Measurements from ENCODE around the gene MUC5AC. TPM values are rescaled to one million over a fixed set of nuclear protein-coding genes. Genes with fewer than 3 reads are reported as not detected.

The MUC5AC gene
- total and polyA plus RNA-seq, 4 donors = not detected

DNA sequence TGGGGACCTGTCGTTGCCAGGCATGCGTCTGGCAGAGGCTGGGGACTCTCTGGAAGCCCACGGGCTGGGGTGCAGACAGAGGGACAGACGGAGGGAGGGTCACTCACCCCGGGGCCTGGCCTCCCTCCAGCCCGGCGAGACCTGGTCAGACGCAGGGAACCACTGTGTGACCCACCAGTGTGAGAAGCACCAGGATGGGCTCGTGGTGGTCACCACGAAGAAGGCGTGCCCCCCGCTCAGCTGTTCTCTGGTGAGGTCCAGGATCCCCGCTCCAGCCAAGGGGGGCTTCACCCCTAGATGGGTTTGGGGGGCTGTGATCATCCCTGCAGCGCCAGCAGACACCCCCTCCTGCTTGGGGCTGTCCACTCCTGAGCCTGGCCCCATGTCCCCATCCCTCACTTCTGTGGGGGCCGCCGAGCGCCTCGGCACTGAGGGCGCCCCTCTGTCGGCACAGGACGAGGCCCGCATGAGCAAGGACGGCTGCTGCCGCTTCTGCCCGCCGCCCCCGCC lies 41.5 kb downstream of the MUC5AC start (continued):
- no peak for TF ChIP-seq EGR1 (IDR thresholded peaks at IDR 0.05; ENCODE audit: low read depth in 2 of 2)
- TF ChIP-seq HNF4A (conservative IDR thresholded peaks at IDR 0.05) = no peak
- TF ChIP-seq, protein P1, sequence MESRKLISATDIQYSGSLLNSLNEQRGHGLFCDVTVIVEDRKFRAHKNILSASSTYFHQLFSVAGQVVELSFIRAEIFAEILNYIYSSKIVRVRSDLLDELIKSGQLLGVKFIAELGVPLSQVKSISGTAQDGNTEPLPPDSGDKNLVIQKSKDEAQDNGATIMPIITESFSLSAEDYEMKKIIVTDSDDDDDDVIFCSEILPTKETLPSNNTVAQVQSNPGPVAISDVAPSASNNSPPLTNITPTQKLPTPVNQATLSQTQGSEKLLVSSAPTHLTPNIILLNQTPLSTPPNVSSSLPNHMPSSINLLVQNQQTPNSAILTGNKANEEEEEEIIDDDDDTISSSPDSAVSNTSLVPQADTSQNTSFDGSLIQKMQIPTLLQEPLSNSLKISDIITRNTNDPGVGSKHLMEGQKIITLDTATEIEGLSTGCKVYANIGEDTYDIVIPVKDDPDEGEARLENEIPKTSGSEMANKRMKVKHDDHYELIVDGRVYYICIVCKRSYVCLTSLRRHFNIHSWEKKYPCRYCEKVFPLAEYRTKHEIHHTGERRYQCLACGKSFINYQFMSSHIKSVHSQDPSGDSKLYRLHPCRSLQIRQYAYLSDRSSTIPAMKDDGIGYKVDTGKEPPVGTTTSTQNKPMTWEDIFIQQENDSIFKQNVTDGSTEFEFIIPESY (IDR thresholded peaks at IDR 0.05) = no peak
- TF ChIP-seq, protein P2, sequence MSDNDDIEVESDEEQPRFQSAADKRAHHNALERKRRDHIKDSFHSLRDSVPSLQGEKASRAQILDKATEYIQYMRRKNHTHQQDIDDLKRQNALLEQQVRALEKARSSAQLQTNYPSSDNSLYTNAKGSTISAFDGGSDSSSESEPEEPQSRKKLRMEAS (IDR thresholded peaks at IDR 0.05) = no peak
- no peak for TF ChIP-seq JUND (IDR thresholded peaks at IDR 0.05)
- TF ChIP-seq NR2F2 (IDR thresholded peaks at IDR 0.05) = no peak

DNA sequence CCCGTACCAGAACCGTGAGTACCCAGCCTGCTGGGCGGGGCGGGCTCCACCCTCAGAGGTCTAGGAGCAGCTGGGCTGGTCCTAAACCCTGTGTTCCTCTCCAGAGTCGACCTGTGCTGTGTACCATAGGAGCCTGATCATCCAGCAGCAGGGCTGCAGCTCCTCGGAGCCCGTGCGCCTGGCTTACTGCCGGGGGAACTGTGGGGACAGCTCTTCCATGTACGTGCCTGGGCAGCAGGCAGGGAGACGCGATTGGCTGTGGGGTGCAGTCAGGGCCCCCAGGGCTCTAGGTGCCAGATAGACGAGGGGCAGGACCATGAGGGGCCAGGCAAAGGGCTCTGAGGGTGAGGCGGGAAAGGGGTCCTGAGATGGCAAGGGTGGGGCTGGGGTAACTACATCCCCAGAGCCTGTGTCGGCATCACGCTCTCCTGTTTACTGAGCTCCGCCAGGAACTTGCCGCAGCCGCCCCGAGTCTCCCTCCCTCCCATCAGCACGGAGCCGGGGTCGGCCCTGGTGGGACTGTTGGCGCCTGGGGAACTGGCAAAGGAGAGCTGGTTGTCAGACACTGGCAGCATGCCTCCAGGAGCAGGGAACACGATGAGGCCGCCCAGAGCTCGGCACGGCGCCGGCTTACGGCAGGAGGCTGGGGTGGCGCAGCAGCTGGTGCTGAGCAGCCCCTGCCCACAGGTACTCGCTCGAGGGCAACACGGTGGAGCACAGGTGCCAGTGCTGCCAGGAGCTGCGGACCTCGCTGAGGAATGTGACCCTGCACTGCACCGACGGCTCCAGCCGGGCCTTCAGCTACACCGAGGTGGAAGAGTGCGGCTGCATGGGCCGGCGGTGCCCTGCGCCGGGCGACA lies 42.2 kb downstream of the MUC5AC start:
- DNase-seq (ENCODE audit: low spot score) = no peak
- Histone ChIP-seq H3K4me3 (ENCODE audit: low read depth in 1 of 3, low read length in 3 of 3) (no peak overlapping the region), H3K36me3 (ENCODE audit: control insufficient read depth in 4 of 4, insufficient read depth in 3 of 4, low read depth in 1 of 4, low read length in 3 of 4) (no peaks in the 10 kb centered on the region), H3K27ac (ENCODE audit: low read depth in 1 of 2, low read length in 2 of 2) (no peak overlapping the region), H3K4me1 (ENCODE audit: control insufficient read depth in 4 of 4, insufficient read depth in 4 of 4, low read length in 3 of 4) (peaks cover 0 to 1% (median 0%) of the 10 kb centered on the region in 4 donors), H3K27me3 (ENCODE audit: control insufficient read depth in 4 of 4, insufficient read depth in 4 of 4, low read length in 3 of 4) (peaks cover 0 to 2% (median 0%) of the 10 kb centered on the region in 4 donors), H3K9ac (ENCODE audit: low read depth in 1 of 2, low read length in 2 of 2) (no peak overlapping the region), H3K9me3 (ENCODE audit: control insufficient read depth in 4 of 4, low read length in 3 of 4) (no peaks in the 10 kb centered on the region)
- WGBS = 67% methylated on average over 47 of the region's 47 CpGs
- TF ChIP-seq HNF4G (IDR thresholded peaks at IDR 0.05) (no peak), TAF1 (conservative IDR thresholded peaks at IDR 0.05) (no peak), FOXA2 (IDR thresholded peaks at IDR 0.05) (no peak), JUND (IDR thresholded peaks at IDR 0.05) (no peak), RXRA (IDR thresholded peaks at IDR 0.05) (no peak), YY1 (IDR thresholded peaks at IDR 0.05) (no peak), RAD21 (IDR thresholded peaks at IDR 0.05) (no peak), SP1 (IDR thresholded peaks at IDR 0.05) (no peak), GABPA (IDR thresholded peaks at IDR 0.05 in 1 of 2, conservative IDR thresholded peaks at IDR 0.05 in 1 of 2) (no peak), NR2F2 (IDR thresholded peaks at IDR 0.05) (no peak), EGR1 (IDR thresholded peaks at IDR 0.05; ENCODE audit: low read depth in 2 of 2) (no peak), HNF4A (conservative IDR thresholded peaks at IDR 0.05) (no peak)
- TF ChIP-seq, protein P3, sequence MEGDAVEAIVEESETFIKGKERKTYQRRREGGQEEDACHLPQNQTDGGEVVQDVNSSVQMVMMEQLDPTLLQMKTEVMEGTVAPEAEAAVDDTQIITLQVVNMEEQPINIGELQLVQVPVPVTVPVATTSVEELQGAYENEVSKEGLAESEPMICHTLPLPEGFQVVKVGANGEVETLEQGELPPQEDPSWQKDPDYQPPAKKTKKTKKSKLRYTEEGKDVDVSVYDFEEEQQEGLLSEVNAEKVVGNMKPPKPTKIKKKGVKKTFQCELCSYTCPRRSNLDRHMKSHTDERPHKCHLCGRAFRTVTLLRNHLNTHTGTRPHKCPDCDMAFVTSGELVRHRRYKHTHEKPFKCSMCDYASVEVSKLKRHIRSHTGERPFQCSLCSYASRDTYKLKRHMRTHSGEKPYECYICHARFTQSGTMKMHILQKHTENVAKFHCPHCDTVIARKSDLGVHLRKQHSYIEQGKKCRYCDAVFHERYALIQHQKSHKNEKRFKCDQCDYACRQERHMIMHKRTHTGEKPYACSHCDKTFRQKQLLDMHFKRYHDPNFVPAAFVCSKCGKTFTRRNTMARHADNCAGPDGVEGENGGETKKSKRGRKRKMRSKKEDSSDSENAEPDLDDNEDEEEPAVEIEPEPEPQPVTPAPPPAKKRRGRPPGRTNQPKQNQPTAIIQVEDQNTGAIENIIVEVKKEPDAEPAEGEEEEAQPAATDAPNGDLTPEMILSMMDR (IDR thresholded peaks at IDR 0.05; ENCODE audit: low read depth, low read length, missing input control) = no peak
- TF ChIP-seq, protein P2 (IDR thresholded peaks at IDR 0.05) = no peak
